Fibroblast of mammary gland (primary cell): ENCODE data around the gene HBE1.

Source experiments
- DNase-seq: peaks from one replicate; pipeline ENCODE4 v3.0.0-alpha.2; 2010; ENCODE audit warnings: low read depth
- H3K4me3 ChIP-seq: 2 replicates; pipeline ENCODE4 v1.5.1; 2011; ENCODE audit warnings: low read depth, mild to moderate bottlenecking, low read length, moderate library complexity; ENCODE audit not compliant: control insufficient read depth
- CTCF ChIP-seq: conservative IDR thresholded peaks from 2 replicates; pipeline ENCODE4 v1.5.1; 2011; ENCODE audit warnings: low read depth, low read length, inconsistent platforms; ENCODE audit not compliant: control insufficient read depth, insufficient read depth

Gene HBE1

DNA sequence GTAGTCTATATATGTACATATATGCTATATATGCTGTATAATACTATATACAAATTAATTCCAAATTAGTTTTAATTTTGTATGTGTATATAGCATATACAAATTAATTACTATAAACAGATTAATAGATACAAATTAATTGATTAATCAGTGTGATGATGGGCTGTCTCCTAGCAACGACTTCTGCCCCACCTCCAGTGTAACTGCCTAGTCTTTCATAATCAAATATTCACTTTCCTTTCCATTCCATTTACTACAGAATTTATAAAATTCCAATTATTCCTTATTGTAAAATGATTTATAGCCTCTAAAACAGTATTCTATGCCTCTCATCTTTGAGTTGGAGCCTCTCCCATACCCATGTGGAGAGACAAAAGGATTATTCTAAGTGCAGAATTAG lies 36.4 kb downstream of the HBE1 start:
- no peak for DNase-seq
- TF ChIP-seq CTCF: no peak
- H3K4me3 ChIP-seq: no peak overlapping the region

DNA sequence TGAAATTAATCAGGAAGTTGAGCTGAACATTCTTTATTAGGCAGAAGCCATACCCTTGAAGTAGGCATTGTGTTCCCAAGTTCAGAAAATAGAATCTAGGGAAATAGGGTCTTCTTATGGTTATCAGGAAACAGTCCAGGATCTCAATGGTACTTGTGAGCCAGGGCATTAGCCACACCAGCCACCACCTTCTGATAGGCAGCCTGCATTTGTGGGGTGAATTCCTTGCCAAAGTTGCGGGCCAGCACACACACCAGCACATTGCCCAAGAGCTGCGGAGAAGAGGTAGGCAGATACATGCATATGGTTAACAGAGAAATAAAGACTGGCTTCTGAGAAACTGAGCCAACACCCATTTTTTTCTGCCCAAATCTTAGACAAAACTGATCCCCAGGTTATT lies 36.9 kb downstream of the HBE1 start:
- no peak for TF ChIP-seq CTCF
- no peak for DNase-seq
- H3K4me3 ChIP-seq: no peak overlapping the region

DNA sequence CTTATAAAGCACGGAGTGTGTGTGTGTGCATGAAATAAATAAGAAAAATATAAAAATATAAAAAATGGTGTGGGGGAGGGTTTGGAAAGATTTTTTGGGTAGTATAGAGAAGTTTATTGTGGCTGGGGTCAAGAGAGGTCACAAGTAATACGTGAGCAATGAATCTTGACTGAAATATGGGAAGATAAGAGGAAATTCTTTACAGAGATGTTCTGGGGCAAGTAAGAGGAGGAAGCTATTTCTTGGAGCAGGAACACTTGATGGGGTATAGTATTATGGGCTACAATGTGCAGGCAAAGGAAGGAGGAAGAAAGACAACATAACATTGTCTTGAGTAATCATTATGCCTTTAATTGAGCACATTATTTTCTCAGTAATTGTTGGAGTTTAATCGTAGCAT lies 37.6 kb downstream of the HBE1 start:
- no peak overlapping the region for H3K4me3 ChIP-seq
- TF ChIP-seq CTCF: no peak

DNA sequence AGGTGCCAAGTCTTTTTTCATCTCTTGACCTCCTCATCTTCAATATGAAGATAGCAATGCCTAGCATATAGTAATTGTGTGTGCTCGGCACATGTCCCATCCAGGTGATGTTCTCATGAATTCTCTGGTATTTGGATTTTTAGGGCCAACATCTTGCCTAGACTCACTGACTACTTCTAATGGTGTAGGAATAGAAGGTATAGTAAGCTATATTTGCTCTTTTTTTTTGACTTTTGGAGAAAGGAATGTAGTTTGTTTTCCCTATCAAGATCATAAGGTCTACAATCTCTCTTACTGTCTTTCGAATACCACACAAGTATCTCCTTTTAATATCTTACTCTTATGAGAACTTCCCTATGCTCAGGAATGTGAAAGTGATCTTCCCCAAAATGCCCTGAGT lies 38.6 kb downstream of the HBE1 start:
- H3K4me3 ChIP-seq: no peak overlapping the region
- no peak for TF ChIP-seq CTCF
- DNase-seq: no peak

More for the DNA sequence above, 37.6 kb downstream of the HBE1 start:
- no peak for DNase-seq

DNA sequence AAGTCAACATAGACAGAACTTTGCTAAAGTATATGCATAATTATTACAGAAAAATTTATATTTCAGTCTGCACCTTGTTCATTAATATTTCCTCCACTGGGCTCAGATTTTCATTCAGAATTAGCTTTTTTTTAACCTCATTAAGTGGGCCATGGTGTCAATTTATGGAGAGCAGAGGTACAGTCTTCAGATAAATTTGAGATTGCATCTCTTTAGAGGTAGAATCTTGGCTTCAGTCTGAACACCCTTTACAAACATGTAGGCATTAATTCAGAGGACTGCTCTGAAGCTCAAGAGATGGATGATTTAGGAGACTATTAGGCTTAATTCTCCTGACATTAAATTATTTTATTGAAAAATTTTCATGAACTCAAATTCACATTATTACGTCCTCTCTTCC lies 39.5 kb downstream of the HBE1 start:
- H3K4me3 ChIP-seq: no peak overlapping the region
- no peak for DNase-seq
- TF ChIP-seq CTCF: no peak

GRCh38 chr11:5229796-5230195 lies 39.9 kb downstream of the HBE1 start:
- TF ChIP-seq CTCF: no peak
- H3K4me3 ChIP-seq: no peak overlapping the region
- no peak for DNase-seq

GRCh38 chr11:5229356-5229755 lies 40.4 kb downstream of the HBE1 start:
- TF ChIP-seq CTCF: no peak
- no peak overlapping the region for H3K4me3 ChIP-seq
- DNase-seq: no peak
